PFSK-1 (cell line): ENCODE data around the gene TATDN3.

Experiments used
- FOXP2 ChIP-seq: optimal IDR thresholded peaks from 2 replicates; pipeline ENCODE3; 2011; ENCODE audit warnings: borderline replicate concordance, control low read depth, inconsistent platforms; ENCODE audit not compliant: insufficient read depth; ENCODE audit errors: extremely low read length, extremely low read depth
- POLR2AphosphoS5 ChIP-seq: IDR thresholded peaks from 2 replicates; pipeline ENCODE4 v1.6.1; 2012; ENCODE audit warnings: low read depth, mild to moderate bottlenecking, control low read depth, low read length, moderate library complexity
- REST ChIP-seq, 2 experiments: IDR thresholded peaks; 2 replicates each; pipeline versions ENCODE4 v1.6.1 to v1.8.0; 2011 to 2012; ENCODE audit warnings: low read depth in 2 of 2, low read length in 2 of 2, control low read depth in 1 of 2, inconsistent platforms in 1 of 2, mild to moderate bottlenecking in 1 of 2, moderate library complexity in 1 of 2; ENCODE audit not compliant: insufficient read depth in 1 of 2
- SIN3A ChIP-seq: IDR thresholded peaks from 2 replicates; pipeline ENCODE4 v1.6.1; 2012; ENCODE audit warnings: mild to moderate bottlenecking, low read length, moderate library complexity, borderline replicate concordance; ENCODE audit not compliant: insufficient read depth
- TAF1 ChIP-seq: IDR thresholded peaks from 2 replicates; pipeline ENCODE4 v1.6.1; 2012; ENCODE audit warnings: low read length, control low read depth, borderline replicate concordance; ENCODE audit not compliant: insufficient read depth

TATDN3 gene

GRCh38 chr1:212749821-212750535 lies 41.7 kb upstream of the TATDN3 start:
- TF ChIP-seq REST (IDR thresholded peaks at IDR 0.05; ENCODE audit: insufficient read depth in 1 of 2, low read depth in 2 of 2, low read length in 2 of 2) (no peak), FOXP2 (no peak), SIN3A (no peak), POLR2AphosphoS5 (no peak), TAF1 (no peak)

- no peak for TF ChIP-seq TAF1
- no peak for TF ChIP-seq FOXP2
- no peak for TF ChIP-seq POLR2AphosphoS5
- no peak for TF ChIP-seq SIN3A
- TF ChIP-seq REST (IDR thresholded peaks at IDR 0.05; ENCODE audit: insufficient read depth in 1 of 2, low read depth in 2 of 2, low read length in 2 of 2): no peak
Measured at GRCh38 chr1:212752252-212752933, 39.3 kb upstream of the TATDN3 start.

- TF ChIP-seq TAF1: no peak
- no peak for TF ChIP-seq FOXP2
- TF ChIP-seq REST (IDR thresholded peaks at IDR 0.05; ENCODE audit: insufficient read depth in 1 of 2, low read depth in 2 of 2, low read length in 2 of 2): no peak
- no peak for TF ChIP-seq POLR2AphosphoS5
- TF ChIP-seq SIN3A: no peak
Measured at GRCh38 chr1:212752934-212753497, 38.7 kb upstream of the TATDN3 start.

DNA sequence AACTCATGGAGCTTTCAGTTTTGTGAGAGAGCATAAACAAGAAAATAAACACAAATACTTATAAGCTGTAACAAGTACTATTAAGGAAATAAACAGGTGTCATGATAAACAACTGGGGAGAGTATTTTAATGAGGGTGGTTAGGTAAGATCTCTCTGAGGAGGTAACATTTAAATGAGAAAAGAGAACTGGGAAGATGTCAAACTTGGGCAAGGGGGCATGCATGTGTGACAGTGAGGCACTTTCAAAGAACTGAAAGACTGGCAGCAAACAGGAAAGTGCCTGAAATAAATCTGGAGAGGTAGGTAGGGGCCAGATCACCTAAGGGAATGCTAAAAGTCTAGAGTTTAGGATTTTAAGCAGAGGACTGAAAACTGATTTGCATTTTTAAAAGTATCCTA lies 37.9 kb upstream of the TATDN3 start:
- no peak for TF ChIP-seq REST (IDR thresholded peaks at IDR 0.05; ENCODE audit: insufficient read depth in 1 of 2, low read depth in 2 of 2, low read length in 2 of 2)
- TF ChIP-seq SIN3A: no peak
- no peak for TF ChIP-seq POLR2AphosphoS5
